NCI-H1436 (cell line): ENCODE measurements around the gene AKNAD1.
"Not testable (repeated sequence)": the region's sequence is repeated elsewhere in the genome, so short reads cannot be mapped to it uniquely, and the experiment has no call there.

Experiments used
- DNase-seq: peaks from one replicate; lab custom pipeline; 2025; lab: John Stamatoyannopoulos, UW

AKNAD1 gene, protein sequence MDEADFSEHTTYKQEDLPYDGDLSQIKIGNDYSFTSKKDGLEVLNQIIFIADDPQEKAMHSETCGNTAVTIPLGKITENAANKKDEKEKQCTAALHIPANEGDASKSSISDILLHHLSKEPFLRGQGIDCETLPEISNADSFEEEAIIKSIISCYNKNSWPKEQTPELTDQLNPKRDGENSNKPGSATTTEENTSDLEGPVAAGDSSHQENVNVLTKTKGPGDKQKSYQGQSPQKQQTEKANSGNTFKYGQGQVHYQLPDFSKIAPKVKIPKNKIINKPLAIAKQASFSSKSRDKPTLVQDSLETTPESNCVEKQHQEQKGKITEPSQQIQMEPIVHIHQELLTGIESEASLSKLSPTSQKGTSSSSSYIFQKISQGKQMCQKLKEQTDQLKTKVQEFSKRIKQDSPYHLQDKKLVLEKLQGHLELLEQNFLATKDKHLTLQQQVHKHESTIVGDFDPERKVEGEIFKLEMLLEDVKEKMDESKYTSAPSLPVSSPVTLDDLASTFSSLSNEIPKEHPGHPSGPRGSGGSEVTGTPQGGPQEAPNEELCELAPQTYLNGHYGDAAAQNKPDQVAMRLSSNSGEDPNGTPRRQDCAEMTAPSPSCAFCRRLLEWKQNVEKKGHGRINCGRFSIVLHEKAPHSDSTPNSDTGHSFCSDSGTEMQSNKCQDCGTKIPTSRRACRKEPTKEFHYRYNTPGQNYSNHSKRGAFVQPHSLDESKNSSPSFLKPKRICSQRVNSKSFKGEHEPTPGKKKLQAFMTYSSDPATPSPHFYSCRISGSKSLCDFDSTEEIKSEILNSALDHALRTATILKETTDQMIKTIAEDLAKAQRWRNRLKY

DNA sequence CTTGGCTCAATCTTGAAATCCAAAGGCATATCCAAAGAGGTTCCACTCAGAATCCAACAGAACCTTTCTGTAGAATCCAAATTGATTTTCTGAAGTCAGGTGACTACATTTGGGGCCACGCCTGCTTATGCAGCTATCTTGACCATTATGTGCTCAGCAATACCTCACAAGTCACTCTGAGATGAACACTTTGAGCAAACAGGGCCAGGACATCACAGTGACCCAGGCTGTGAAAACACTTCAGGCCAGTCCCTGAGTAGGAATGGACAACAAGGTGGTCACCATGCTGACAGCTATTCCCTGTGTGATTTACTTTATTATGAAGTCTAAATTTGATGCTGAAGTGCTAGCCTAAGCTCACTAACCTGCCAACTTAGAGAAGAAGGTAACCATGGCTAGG is at the start of gene AKNAD1:
TSS of gene AKNAD1 (minus strand) at position 101 of the 400 bp plus-strand sequence. CDS start 4,430 bp downstream, outside the sequence.
- DNase-seq = no peak

GRCh38 chr1:108901106-108901505 is 44.2 kb upstream of the AKNAD1 start:
- DNase-seq = no peak

- DNase-seq = peak; percentile 46
Observed at GRCh38 chr1:108897865-108898720, 41.2 kb upstream of the AKNAD1 start.

- DNase-seq = no peak
Observed at GRCh38 chr1:108896146-108897145, 39.6 kb upstream of the AKNAD1 start.

- DNase-seq = no peak
Observed at GRCh38 chr1:108893141-108893530, 36.2 kb upstream of the AKNAD1 start.

GRCh38 chr1:108892356-108893140 is 35.7 kb upstream of the AKNAD1 start:
- DNase-seq = no peak

- no peak for DNase-seq
Observed at GRCh38 chr1:108889706-108890384, 33.0 kb upstream of the AKNAD1 start.

- not testable (repeated sequence) for DNase-seq
Observed at GRCh38 chr1:108889006-108889645, 32.2 kb upstream of the AKNAD1 start.

DNA sequence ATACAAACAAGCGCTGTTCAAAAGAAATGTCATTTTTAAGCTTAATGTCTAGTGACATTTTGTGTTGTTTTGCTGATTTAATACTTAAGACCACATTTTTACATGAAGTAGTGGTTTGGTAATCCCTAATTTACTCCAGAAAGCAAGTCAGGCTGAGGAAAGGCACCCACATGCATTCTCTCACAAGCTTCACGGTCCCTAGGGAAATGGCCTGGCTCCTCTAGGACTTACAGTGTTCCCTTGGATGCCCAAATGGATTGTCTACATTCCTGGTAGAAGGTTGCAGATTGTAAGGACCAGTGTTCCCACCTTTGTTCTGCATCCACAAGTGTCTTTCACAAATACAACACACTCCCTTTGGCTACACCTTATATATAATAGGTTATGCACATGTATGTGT is 29.4 kb upstream of the AKNAD1 start:
- DNase-seq = no peak

DNA sequence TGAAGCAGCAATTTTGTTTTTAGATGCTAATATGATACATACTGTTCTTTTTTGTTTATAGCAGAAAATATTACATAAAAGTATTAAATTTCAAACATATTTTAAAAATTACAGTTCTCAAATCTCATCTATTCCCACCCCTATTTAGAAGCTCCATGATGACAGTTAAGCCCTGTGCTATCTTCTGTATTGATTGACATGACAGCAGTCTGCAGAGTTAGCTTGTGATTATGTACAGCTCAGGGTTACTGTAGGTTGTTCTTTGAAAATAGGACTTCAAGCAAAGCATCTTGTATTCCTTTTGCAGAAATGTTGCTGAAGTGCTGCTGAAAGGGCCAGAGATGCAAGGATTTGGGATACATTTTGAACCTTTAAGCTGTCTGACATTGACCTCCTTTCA is 28.1 kb upstream of the AKNAD1 start:
- DNase-seq = no peak

DNA sequence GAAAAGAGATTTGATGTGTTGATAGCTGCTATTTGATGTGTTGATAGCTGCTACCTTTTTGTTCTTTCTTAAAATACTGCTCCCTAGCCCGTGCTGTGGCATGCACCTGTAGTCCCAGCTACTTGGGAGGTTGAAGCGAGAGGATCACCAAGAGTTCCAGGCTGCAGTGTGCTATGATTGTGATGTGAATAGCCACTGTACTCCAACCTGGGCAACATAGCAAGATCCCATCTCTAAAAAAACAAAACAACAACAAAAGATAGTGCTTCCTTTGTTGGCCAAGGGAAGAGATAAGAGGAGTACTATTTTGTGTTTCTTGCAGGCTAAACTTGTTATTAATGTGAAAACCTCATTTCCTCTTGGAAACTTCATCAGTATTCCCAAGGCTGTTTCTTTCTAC is 25.9 kb upstream of the AKNAD1 start:
- no peak for DNase-seq

- DNase-seq = peak; percentile 48
Observed at GRCh38 chr1:108881369-108881768, 24.5 kb upstream of the AKNAD1 start.

DNA sequence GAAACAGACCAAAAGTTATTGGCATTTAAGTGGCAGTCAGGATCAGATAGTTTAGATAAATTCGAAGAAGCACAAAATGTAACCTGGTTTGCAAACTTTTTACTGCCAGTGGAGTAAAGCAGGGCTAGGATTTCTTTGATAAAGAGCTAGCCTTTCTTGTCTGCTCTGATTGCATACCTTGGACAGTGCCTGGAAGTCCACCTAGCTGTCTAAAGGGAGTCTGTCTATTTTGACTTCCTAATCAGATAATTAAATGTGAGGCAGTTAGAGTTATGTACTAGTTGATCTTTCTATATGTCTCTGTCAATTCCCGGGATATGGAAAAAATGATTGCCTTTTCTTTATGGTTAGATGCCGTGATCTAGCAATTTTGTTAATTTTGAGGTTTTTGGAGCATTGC is 24.0 kb upstream of the AKNAD1 start:
- no peak for DNase-seq

- no peak for DNase-seq
Observed at GRCh38 chr1:108878678-108879077, 21.8 kb upstream of the AKNAD1 start.

DNA sequence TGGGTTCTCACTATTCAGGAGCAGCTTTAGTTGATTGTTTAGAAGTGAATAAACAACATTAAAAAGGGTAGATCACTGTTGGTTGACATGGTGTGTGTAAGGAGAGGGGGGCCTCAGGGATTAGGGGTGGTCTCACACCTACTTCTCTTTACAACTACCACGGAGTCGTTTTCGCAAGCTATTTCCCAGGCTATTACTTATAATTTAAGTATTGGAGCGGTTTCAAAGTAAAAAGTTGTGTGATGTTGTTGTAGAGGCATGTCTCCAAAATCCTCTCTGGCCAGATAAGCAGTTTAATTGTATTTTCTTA is 21.2 kb upstream of the AKNAD1 start:
- no peak for DNase-seq

DNA sequence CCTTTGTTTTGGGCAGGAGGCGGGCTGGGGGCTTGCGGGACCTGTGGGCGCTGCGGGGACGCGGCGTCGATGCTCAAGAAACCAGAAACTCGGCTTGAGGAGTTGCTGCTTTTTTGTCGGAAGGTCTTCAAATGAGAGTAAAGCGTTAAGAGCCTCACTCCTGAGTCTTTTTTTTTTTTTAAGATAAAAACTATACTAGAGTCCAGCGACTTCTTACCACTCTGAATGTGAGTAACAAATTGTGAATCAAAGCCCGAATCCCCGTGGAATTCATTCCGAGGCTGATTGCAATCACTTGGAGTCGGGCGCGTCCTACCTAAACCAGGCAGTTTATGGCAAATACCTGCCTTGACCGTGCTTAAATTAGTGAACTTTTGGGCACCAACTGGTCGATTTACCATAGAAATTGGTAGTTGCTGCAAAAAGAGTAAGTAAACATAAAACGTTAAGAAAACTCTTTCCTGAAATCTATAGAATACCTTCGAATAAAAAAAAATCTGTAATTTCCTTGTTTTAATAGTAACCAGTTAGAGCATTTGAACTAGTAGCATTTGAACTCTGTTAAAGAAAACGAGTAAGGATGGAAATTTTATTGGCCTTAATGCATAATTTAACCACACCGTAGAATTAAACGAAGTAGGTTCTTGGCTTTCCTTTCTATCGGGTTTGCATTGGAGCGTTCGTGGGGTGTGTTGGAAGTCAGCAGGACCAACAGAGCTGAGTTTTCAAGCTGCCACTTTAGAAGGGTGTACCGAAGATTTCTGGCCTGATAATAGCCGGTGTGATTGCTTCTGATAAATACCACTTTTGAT is 20.7 kb upstream of the AKNAD1 start:
- no peak for DNase-seq

- no peak for DNase-seq
Observed at GRCh38 chr1:108871050-108871724, 14.3 kb upstream of the AKNAD1 start.
